ENCODE data around the gene PACRG. TPM values are rescaled to one million over a fixed set of nuclear protein-coding genes. Genes with fewer than 3 reads are reported as not detected.

PACRG gene
- total and polyA plus RNA-seq, 2 of the 8 experiments (the other 6 are each of a cell fraction or from before 2014, with no cell fraction given) = 0.44 to 0.54 TPM

- TF ChIP-seq KDM1A (IDR thresholded peaks at IDR 0.05; ENCODE audit: borderline replicate concordance, low read length) (no peak), RBBP5 (IDR thresholded peaks at IDR 0.05; ENCODE audit: borderline replicate concordance, low read depth, low read length) (no peak), TEAD4 (IDR thresholded peaks at IDR 0.05; ENCODE audit: low read depth, low read length) (no peak), EGR1 (IDR thresholded peaks at IDR 0.05; ENCODE audit: borderline replicate concordance, low read depth, low read length) (no peak), EZH2 (IDR thresholded peaks at IDR 0.05; ENCODE audit: low read depth, low read length, severe bottlenecking) (no peak), PHF8 (conservative IDR thresholded peaks at IDR 0.05; ENCODE audit: low read depth, low read length) (no peak), TBP (IDR thresholded peaks at IDR 0.05; ENCODE audit: low read depth, low read length) (no peak), ASH2L (IDR thresholded peaks at IDR 0.05; ENCODE audit: low read length) (no peak), YY1 (IDR thresholded peaks at IDR 0.05; ENCODE audit: low read depth, low read length) (no peak), JUND (IDR thresholded peaks at IDR 0.05; ENCODE audit: low read length) (no peak), BRCA1 (IDR thresholded peaks at IDR 0.05; ENCODE audit: low read depth, low read length) (no peak), GTF2F1 (IDR thresholded peaks at IDR 0.05; ENCODE audit: borderline replicate concordance, low read depth, low read length) (no peak)
- Histone ChIP-seq H3K79me1 (ENCODE audit: low read depth, low read length) (no peaks in the 10 kb centered on the region), H3K23ac (ENCODE audit: insufficient read length) (no peak overlapping the region), H4K8ac (ENCODE audit: extremely low read depth, insufficient read depth, low read length) (no peak overlapping the region), H2AK5ac (ENCODE audit: low read depth, low read length) (no peak overlapping the region), H3K27ac (ENCODE audit: low read depth, low read length) (no peak overlapping the region), H2BK15ac (ENCODE audit: low read length) (no peak overlapping the region), H3K79me2 (ENCODE audit: control insufficient read depth in 1 of 2, insufficient read depth in 2 of 2, low read length in 2 of 2) (no peaks in the 10 kb centered on the region), H3K18ac (ENCODE audit: extremely low read depth, low read length) (no peak overlapping the region), H3K9me3 (ENCODE audit: insufficient read depth in 2 of 2, low read depth in 1 of 2, low read length in 1 of 2) (peaks cover 4 to 8% of the 10 kb centered on the region in 2 experiments; a peak in 1 of 4 replicates), H4K5ac (ENCODE audit: insufficient read length, low read depth, low read length) (no peak overlapping the region), H3K56ac (replicated peaks; ENCODE audit: insufficient read length, low read depth, low read length) (no peak overlapping the region), H3K9ac (replicated peaks in 1 of 4; ENCODE audit: extremely low read depth in 1 of 4, low read depth in 3 of 4, low read length in 3 of 4) (no peak overlapping the region), H3K14ac (ENCODE audit: insufficient read length) (no peak overlapping the region), H2BK5ac (ENCODE audit: low read depth, low read length) (no peak overlapping the region), H3K4me2 (ENCODE audit: insufficient read depth in 1 of 2, low read depth in 2 of 2, low read length in 2 of 2) (no peak overlapping the region), H4K91ac (replicated peaks; ENCODE audit: insufficient read length, low read length) (no peak overlapping the region), H2BK20ac (ENCODE audit: low read length) (no peak overlapping the region; the same call in 1 of the 2 replicates), H3K4ac (replicated peaks; ENCODE audit: insufficient read length, low read depth, low read length) (no peak overlapping the region), H3K36me3 (ENCODE audit: control insufficient read depth in 2 of 4, insufficient read depth in 4 of 4, low read length in 3 of 4) (no peaks in the 10 kb centered on the region), H3K27me3 (replicated peaks in 1 of 4; ENCODE audit: control insufficient read depth in 3 of 4, extremely low read depth in 1 of 4, insufficient read depth in 3 of 4, low read length in 3 of 4) (no peaks in the 10 kb centered on the region), H3K4me1 (replicated peaks in 1 of 4; ENCODE audit: control insufficient read depth in 3 of 4, insufficient read depth in 4 of 4, low read length in 3 of 4) (peaks cover 0 to 2% (median 0%) of the 10 kb centered on the region in 4 experiments; a peak in 1 of 7 replicates), H2BK120ac (replicated peaks; ENCODE audit: low read depth, low read length) (no peak overlapping the region), H3K4me3 (ENCODE audit: extremely low read depth in 1 of 4, insufficient read depth in 2 of 4, low read depth in 3 of 4, low read length in 4 of 4) (no peak overlapping the region), H2AFZ (ENCODE audit: low read length) (no peak overlapping the region), H3K23me2 (ENCODE audit: low read depth, low read length) (no peaks in the 10 kb centered on the region), H4K20me1 (replicated peaks in 1 of 2; ENCODE audit: control insufficient read depth in 1 of 2, insufficient read depth in 2 of 2, low read length in 2 of 2) (no peaks in the 10 kb centered on the region), H2BK12ac (ENCODE audit: low read depth, low read length) (0 out of 2 replicates have a peak overlapping the region, but pooled peaks have one; percentile 17)
- FAIRE-seq (no peak), DNase-seq (ENCODE audit: low read depth in 1 of 2, low spot score in 2 of 2) (no peak)
- WGBS, 2 experiments (ENCODE audit: extremely low coverage in 1 of 2, insufficient coverage in 1 of 2, insufficient read length in 1 of 2, insufficient replicate concordance in 2 of 2, low coverage in 1 of 2, low lambda C conversion rate in 2 of 2, missing lambda C conversion rate in 1 of 2) = 86% methylated on average over 5 of the region's 5 CpGs; no CpG with 5 or more reads in 1 of the 2 experiments
- CTCF ChIA-PET (ENCODE audit: partially characterized antibody) = no interaction called here
- POLR2A ChIA-PET (ENCODE audit: partially characterized antibody) = no interaction called here
Measured at GRCh38 chr6:163218361-163218894, 490.7 kb downstream of the PACRG start.
